Measurements from ENCODE around the gene MREG.

MREG gene

GRCh38 chr2:215940645-215941184 is 72.6 kb downstream of the MREG start:
- Histone ChIP-seq H3K4me2 (ENCODE audit: low read depth, low read length, poor library complexity, severe bottlenecking) (no peak overlapping the region), H2AFZ (ENCODE audit: low read length) (no peak overlapping the region), H3K9ac (ENCODE audit: low read depth, low read length, poor library complexity, severe bottlenecking) (no peak overlapping the region), H3K4me3 (ENCODE audit: low read length, poor library complexity, severe bottlenecking) (no peak overlapping the region), H3K27me3 (ENCODE audit: insufficient read depth, low read length, poor library complexity, severe bottlenecking) (no peaks in the 10 kb centered on the region), H3K9me3 (ENCODE audit: insufficient read depth, low read depth, low read length) (no peaks in the 10 kb centered on the region), H3K4me1 (ENCODE audit: insufficient read depth, low read length, poor library complexity, severe bottlenecking) (no peaks in the 10 kb centered on the region), H4K20me1 (ENCODE audit: insufficient read depth, low read length, poor library complexity, severe bottlenecking) (no peaks in the 10 kb centered on the region), H3K79me2 (ENCODE audit: insufficient read depth, low read length) (no peaks in the 10 kb centered on the region), H3F3A (ENCODE audit: low read depth) (no peaks in the 10 kb centered on the region), H3K9me2 (replicated peaks; ENCODE audit: low read depth, low read length) (no peaks in the 10 kb centered on the region), H3K36me3 (ENCODE audit: insufficient read depth, low read length) (peaks cover 53% of the 10 kb centered on the region; the same call in 1 of the 2 replicates)
- no peak for TF ChIP-seq CTCF (conservative IDR thresholded peaks at IDR 0.05; ENCODE audit: low read length)
- TF ChIP-seq EZH2phosphoT487 (IDR thresholded peaks at IDR 0.05; ENCODE audit: borderline replicate concordance): no peak

GRCh38 chr2:215937190-215937589 is 76.2 kb downstream of the MREG start:
- Histone ChIP-seq H4K20me1 (ENCODE audit: insufficient read depth, low read length, poor library complexity, severe bottlenecking) (no peaks in the 10 kb centered on the region), H3K9me3 (ENCODE audit: insufficient read depth, low read depth, low read length) (no peaks in the 10 kb centered on the region), H3K9me2 (replicated peaks; ENCODE audit: low read depth, low read length) (no peaks in the 10 kb centered on the region), H3F3A (ENCODE audit: low read depth) (no peaks in the 10 kb centered on the region), H3K27me3 (ENCODE audit: insufficient read depth, low read length, poor library complexity, severe bottlenecking) (no peaks in the 10 kb centered on the region), H3K4me3 (ENCODE audit: low read length, poor library complexity, severe bottlenecking) (no peak overlapping the region), H3K79me2 (ENCODE audit: insufficient read depth, low read length) (no peaks in the 10 kb centered on the region), H3K4me1 (ENCODE audit: insufficient read depth, low read length, poor library complexity, severe bottlenecking) (no peaks in the 10 kb centered on the region), H3K36me3 (ENCODE audit: insufficient read depth, low read length) (peaks cover 24% of the 10 kb centered on the region; the same call in 1 of the 2 replicates), H3K9ac (ENCODE audit: low read depth, low read length, poor library complexity, severe bottlenecking) (no peak overlapping the region), H2AFZ (ENCODE audit: low read length) (no peak overlapping the region), H3K4me2 (ENCODE audit: low read depth, low read length, poor library complexity, severe bottlenecking) (no peak overlapping the region)
- TF ChIP-seq EZH2phosphoT487 (IDR thresholded peaks at IDR 0.05; ENCODE audit: borderline replicate concordance) (no peak), CTCF (conservative IDR thresholded peaks at IDR 0.05; ENCODE audit: low read length) (no peak)

GRCh38 chr2:215933151-215933550 is 80.2 kb downstream of the MREG start:
- H3F3A ChIP-seq (ENCODE audit: low read depth): no peaks in the 10 kb centered on the region
- H3K4me3 ChIP-seq (ENCODE audit: low read length, poor library complexity, severe bottlenecking): no peak overlapping the region
- no peak overlapping the region for H2AFZ ChIP-seq (ENCODE audit: low read length)
- no peak overlapping the region for H3K9ac ChIP-seq (ENCODE audit: low read depth, low read length, poor library complexity, severe bottlenecking)
- H3K27me3 ChIP-seq (ENCODE audit: insufficient read depth, low read length, poor library complexity, severe bottlenecking): no peaks in the 10 kb centered on the region
- no peaks in the 10 kb centered on the region for H4K20me1 ChIP-seq (ENCODE audit: insufficient read depth, low read length, poor library complexity, severe bottlenecking)
- H3K9me3 ChIP-seq (ENCODE audit: insufficient read depth, low read depth, low read length): no peaks in the 10 kb centered on the region
- no peak overlapping the region for H3K4me2 ChIP-seq (ENCODE audit: low read depth, low read length, poor library complexity, severe bottlenecking)
- TF ChIP-seq CTCF (conservative IDR thresholded peaks at IDR 0.05; ENCODE audit: low read length) (no peak), EZH2phosphoT487 (IDR thresholded peaks at IDR 0.05; ENCODE audit: borderline replicate concordance) (no peak)
- H3K9me2 ChIP-seq (replicated peaks; ENCODE audit: low read depth, low read length): no peaks in the 10 kb centered on the region
- H3K4me1 ChIP-seq (ENCODE audit: insufficient read depth, low read length, poor library complexity, severe bottlenecking): peaks cover 8% of the 10 kb centered on the region
- no peaks in the 10 kb centered on the region for H3K79me2 ChIP-seq (ENCODE audit: insufficient read depth, low read length)
- H3K36me3 ChIP-seq (ENCODE audit: insufficient read depth, low read length): no peaks in the 10 kb centered on the region
